ENCODE results near the gene KLRK1.
A peak's percentile ranks its signal among the peaks of the same experiment; 100 is the strongest.
"Not testable (repeated sequence)": the region's sequence is repeated elsewhere in the genome, so short reads cannot be mapped to it uniquely, and the experiment has no call there.

KLRK1 gene

GRCh38 chr12:10361622-10362021, 28.2 kb downstream of the KLRK1 start:
- peak; percentile 22 for DNase-seq

- peak; percentile 32 for DNase-seq
Observed at GRCh38 chr12:10361084-10361483, 28.8 kb downstream of the KLRK1 start.

GRCh38 chr12:10358969-10359368, 30.9 kb downstream of the KLRK1 start:
- DNase-seq: no peak

GRCh38 chr12:10358131-10358530, 31.7 kb downstream of the KLRK1 start:
- DNase-seq: no peak

GRCh38 chr12:10354502-10354901, 35.3 kb downstream of the KLRK1 start:
- DNase-seq: no peak

- DNase-seq: no peak
Observed at GRCh38 chr12:10354071-10354470, 35.8 kb downstream of the KLRK1 start.

- not testable (repeated sequence) for DNase-seq
Observed at GRCh38 chr12:10351457-10351856, 38.4 kb downstream of the KLRK1 start.

- no peak for DNase-seq
Observed at GRCh38 chr12:10341892-10342509, 47.8 kb downstream of the KLRK1 start.

GRCh38 chr12:10340946-10341345, 48.9 kb downstream of the KLRK1 start:
- DNase-seq: not testable (repeated sequence)

GRCh38 chr12:10339053-10339840, 50.6 kb downstream of the KLRK1 start:
- DNase-seq: no peak

GRCh38 chr12:10338470-10338869, 51.4 kb downstream of the KLRK1 start:
- not testable (repeated sequence) for DNase-seq

GRCh38 chr12:10336196-10336595, 53.6 kb downstream of the KLRK1 start:
- not testable (repeated sequence) for DNase-seq

GRCh38 chr12:10331642-10332239, 58.1 kb downstream of the KLRK1 start:
- peak; percentile 86 for DNase-seq

- DNase-seq: not testable (repeated sequence)
Observed at GRCh38 chr12:10328691-10329090, 61.1 kb downstream of the KLRK1 start.

Measured in hematopoietic multipotent progenitor cell treated with erythropoietin and hydrocortisone succinate and interleukin-3 and kit ligand, for 6 days (in vitro differentiated cells).